ENCODE results near the gene STXBP5. TPM values are rescaled to one million over a fixed set of nuclear protein-coding genes. Genes with fewer than 3 reads are reported as not detected.

Gene STXBP5
- total and polyA plus RNA-seq, 2 of the 13 experiments (the other 11 are each of a cell fraction or from before 2014, with no cell fraction given) = 8.8 to 19.4 TPM

- TF ChIP-seq SAFB2 (CRISPR knock-in tag; IDR thresholded peaks at IDR 0.05; ENCODE audit: borderline replicate concordance, low read depth) (0 out of 2 replicates have a peak, but pooled peaks have one; percentile 22), FIP1L1 (IDR thresholded peaks at IDR 0.05; ENCODE audit: borderline replicate concordance, insufficient read depth, low read depth, low read length) (no peak), HDAC6 (IDR thresholded peaks at IDR 0.05; ENCODE audit: low read depth, low read length) (no peak), ARID5B (CRISPR knock-in tag; IDR thresholded peaks at IDR 0.05) (no peak), YEATS4 (CRISPR knock-in tag; IDR thresholded peaks at IDR 0.05; ENCODE audit: borderline replicate concordance) (peak; percentile 49), ZNF264 (CRISPR knock-in tag; IDR thresholded peaks at IDR 0.05) (0 out of 2 replicates have a peak, but pooled peaks have one; percentile 28), ZNF552 (CRISPR knock-in tag; IDR thresholded peaks at IDR 0.05; ENCODE audit: borderline replicate concordance) (no peak), MBD4 (IDR thresholded peaks at IDR 0.05; ENCODE audit: borderline replicate concordance, low read length) (no peak), ZNF101 (CRISPR knock-in tag; IDR thresholded peaks at IDR 0.05; ENCODE audit: borderline replicate concordance, low read depth) (no peak), BORCS8-MEF2B (CRISPR knock-in tag; IDR thresholded peaks at IDR 0.05) (peak; percentile 73; the same call in 1 of the 2 replicates), TBP (CRISPR knock-in tag; IDR thresholded peaks at IDR 0.05) (no peak), ZMYM3 (CRISPR knock-in tag; IDR thresholded peaks at IDR 0.05) (no peak), NFIB (CRISPR knock-in tag; IDR thresholded peaks at IDR 0.05; ENCODE audit: borderline replicate concordance) (no peak), HNRNPK (IDR thresholded peaks at IDR 0.05; ENCODE audit: low read depth, low read length, poor library complexity, severe bottlenecking) (no peak), SIX1 (CRISPR knock-in tag; IDR thresholded peaks at IDR 0.05; ENCODE audit: borderline replicate concordance) (no peak)
- TF ChIP-seq, protein P1, sequence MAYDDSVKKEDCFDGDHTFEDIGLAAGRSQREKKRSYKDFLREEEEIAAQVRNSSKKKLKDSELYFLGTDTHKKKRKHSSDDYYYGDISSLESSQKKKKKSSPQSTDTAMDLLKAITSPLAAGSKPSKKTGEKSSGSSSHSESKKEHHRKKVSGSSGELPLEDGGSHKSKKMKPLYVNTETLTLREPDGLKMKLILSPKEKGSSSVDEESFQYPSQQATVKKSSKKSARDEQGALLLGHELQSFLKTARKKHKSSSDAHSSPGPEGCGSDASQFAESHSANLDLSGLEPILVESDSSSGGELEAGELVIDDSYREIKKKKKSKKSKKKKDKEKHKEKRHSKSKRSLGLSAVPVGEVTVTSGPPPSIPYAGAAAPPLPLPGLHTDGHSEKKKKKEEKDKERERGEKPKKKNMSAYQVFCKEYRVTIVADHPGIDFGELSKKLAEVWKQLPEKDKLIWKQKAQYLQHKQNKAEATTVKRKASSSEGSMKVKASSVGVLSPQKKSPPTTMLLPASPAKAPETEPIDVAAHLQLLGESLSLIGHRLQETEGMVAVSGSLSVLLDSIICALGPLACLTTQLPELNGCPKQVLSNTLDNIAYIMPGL (CRISPR knock-in tag; IDR thresholded peaks at IDR 0.05; ENCODE audit: borderline replicate concordance in 1 of 2, low read depth in 1 of 2) = peak in 1 of 2 experiments; percentile 13; a peak in 2 of 4 replicates
- TF ChIP-seq, protein P2, sequence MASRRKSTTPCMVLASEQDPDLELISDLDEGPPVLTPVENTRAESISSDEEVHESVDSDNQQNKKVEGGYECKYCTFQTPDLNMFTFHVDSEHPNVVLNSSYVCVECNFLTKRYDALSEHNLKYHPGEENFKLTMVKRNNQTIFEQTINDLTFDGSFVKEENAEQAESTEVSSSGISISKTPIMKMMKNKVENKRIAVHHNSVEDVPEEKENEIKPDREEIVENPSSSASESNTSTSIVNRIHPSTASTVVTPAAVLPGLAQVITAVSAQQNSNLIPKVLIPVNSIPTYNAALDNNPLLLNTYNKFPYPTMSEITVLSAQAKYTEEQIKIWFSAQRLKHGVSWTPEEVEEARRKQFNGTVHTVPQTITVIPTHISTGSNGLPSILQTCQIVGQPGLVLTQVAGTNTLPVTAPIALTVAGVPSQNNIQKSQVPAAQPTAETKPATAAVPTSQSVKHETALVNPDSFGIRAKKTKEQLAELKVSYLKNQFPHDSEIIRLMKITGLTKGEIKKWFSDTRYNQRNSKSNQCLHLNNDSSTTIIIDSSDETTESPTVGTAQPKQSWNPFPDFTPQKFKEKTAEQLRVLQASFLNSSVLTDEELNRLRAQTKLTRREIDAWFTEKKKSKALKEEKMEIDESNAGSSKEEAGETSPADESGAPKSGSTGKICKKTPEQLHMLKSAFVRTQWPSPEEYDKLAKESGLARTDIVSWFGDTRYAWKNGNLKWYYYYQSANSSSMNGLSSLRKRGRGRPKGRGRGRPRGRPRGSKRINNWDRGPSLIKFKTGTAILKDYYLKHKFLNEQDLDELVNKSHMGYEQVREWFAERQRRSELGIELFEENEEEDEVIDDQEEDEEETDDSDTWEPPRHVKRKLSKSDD (CRISPR knock-in tag; IDR thresholded peaks at IDR 0.05; ENCODE audit: low read depth) = peak; percentile 30; the same call in 1 of the 2 replicates
- TF ChIP-seq, protein P3, sequence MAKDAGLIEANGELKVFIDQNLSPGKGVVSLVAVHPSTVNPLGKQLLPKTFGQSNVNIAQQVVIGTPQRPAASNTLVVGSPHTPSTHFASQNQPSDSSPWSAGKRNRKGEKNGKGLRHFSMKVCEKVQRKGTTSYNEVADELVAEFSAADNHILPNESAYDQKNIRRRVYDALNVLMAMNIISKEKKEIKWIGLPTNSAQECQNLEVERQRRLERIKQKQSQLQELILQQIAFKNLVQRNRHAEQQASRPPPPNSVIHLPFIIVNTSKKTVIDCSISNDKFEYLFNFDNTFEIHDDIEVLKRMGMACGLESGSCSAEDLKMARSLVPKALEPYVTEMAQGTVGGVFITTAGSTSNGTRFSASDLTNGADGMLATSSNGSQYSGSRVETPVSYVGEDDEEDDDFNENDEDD (CRISPR knock-in tag; IDR thresholded peaks at IDR 0.05; ENCODE audit: borderline replicate concordance) = peak; percentile 86; the same call in 1 of the 2 replicates
Measured at GRCh38 chr6:147203311-147204059, 732 bp upstream of the STXBP5 start (continued).
